Ascending aorta (tissue), 2 donors: ENCODE results near the gene TUBA1C. TPM values are rescaled to one million over a fixed set of nuclear protein-coding genes. Genes with fewer than 3 reads are reported as not detected.

ENCODE experiments used
- DNase-seq, 2 donors: peaks; one replicate each; pipeline ENCODE4 v3.0.0-alpha.2; 2019; ENCODE audit warnings: low spot score in 2 of 2
- H3K27ac ChIP-seq, 2 donors: fragments of 200-600 bp; sonication (generic); one replicate each; pipeline ENCODE4 v1.5.1; 2016 to 2017; ENCODE audit warnings: mild to moderate bottlenecking in 1 of 2
- H3K27me3 ChIP-seq: fragments of 200-600 bp; sonication (generic); one replicate; pipeline ENCODE4 v1.5.1; 2017
- H3K36me3 ChIP-seq, 2 donors: fragments of 200-600 bp; sonication (generic); one replicate each; pipeline ENCODE4 v1.5.1; 2016
- H3K4me1 ChIP-seq, 2 donors: fragments of 200-600 bp; sonication (generic); one replicate each; pipeline ENCODE4 v1.5.1; 2016 to 2017; ENCODE audit warnings: mild to moderate bottlenecking in 1 of 2
- H3K4me3 ChIP-seq, 2 donors: fragments of 200-600 bp; sonication (generic); one replicate each; pipeline ENCODE4 v1.5.1; 2016 to 2017; ENCODE audit warnings: mild to moderate bottlenecking in 1 of 2
- H3K9me3 ChIP-seq, 2 donors: fragments of 200-600 bp; sonication (generic); one replicate each; pipeline ENCODE4 v1.5.1; 2016
- intact Hi-C: fragments of 100-400 bp; cut with DNase I; formaldehyde crosslinking; loops from one replicate; pipeline ENCODE4 v1.15.1; 2023
- total RNA-seq: library from RNA; depleted of rRNA; stranded (reverse); fragments of >200 nt; gene quantifications from one replicate; pipeline ENCODE4 v1.1.0, GENCODE V29; 2016
- TF ChIP-seq, protein P1 (sequence below), 3 experiments: fragments of 200-600 bp in 2 of 3; fragments of 450-650 bp in 1 of 3; sonication (generic) in 2 of 3; IDR thresholded peaks; one replicate each; pipeline ENCODE4 v1.5.1; 2016 to 2019; ENCODE audit warnings: antibody characterized with exemption in 3 of 3, mild to moderate bottlenecking in 1 of 3, moderate library complexity in 1 of 3

The TUBA1C gene
- total RNA-seq, 1 donor from 2014 or later: 370 TPM

DNA sequence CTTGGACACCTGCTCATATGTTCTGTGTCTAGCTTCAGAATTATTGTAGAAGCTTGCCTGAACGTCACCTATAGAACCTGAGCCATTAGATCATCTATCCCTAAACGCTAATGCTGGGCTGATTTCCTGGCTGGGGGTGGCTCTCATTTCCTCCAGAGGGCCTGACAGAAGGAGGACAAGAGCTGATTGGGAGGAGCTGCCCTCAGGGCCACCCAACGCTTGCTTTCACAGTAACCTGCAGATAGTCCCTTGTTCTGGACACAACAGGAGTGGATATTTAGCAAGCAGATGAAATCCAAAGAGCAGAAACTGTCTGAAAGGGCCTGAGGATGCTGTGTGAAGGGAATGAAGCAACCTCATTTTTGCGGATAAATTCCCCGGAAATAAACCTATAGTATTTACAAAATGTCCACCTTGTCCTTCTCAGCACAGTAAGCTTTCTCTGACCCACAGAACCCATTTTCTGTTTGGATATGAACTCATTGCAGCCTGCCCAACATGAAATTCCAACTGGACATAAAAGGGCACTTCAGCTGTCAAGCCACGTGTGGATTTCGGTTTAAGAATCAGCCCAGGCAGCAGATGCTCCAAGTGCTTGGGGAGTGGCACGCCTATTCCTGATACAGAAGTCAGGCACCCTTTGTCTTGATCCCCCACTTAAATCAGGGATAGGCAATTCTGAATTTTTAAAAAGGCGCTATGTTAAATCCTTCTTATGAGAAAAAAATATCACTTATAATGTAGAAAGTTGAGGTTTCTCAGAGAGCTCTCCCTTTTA, 32.8 kb upstream of the TUBA1C start:
- Histone ChIP-seq H3K9me3 (no peaks in the 10 kb centered on the region), H3K27ac (peak overlapping the region; percentile 79 to 80), H3K4me1 (peaks cover 3 to 26% of the 10 kb centered on the region in 2 donors), H3K4me3 (peak overlapping the region in 1 of 2 donors; percentile 0), H3K36me3 (no peaks in the 10 kb centered on the region), H3K27me3 (no peaks in the 10 kb centered on the region)
- intact Hi-C loops: no loop called here
- no peak for DNase-seq
- TF ChIP-seq, protein P1, sequence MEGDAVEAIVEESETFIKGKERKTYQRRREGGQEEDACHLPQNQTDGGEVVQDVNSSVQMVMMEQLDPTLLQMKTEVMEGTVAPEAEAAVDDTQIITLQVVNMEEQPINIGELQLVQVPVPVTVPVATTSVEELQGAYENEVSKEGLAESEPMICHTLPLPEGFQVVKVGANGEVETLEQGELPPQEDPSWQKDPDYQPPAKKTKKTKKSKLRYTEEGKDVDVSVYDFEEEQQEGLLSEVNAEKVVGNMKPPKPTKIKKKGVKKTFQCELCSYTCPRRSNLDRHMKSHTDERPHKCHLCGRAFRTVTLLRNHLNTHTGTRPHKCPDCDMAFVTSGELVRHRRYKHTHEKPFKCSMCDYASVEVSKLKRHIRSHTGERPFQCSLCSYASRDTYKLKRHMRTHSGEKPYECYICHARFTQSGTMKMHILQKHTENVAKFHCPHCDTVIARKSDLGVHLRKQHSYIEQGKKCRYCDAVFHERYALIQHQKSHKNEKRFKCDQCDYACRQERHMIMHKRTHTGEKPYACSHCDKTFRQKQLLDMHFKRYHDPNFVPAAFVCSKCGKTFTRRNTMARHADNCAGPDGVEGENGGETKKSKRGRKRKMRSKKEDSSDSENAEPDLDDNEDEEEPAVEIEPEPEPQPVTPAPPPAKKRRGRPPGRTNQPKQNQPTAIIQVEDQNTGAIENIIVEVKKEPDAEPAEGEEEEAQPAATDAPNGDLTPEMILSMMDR (IDR thresholded peaks at IDR 0.05): no peak

DNA sequence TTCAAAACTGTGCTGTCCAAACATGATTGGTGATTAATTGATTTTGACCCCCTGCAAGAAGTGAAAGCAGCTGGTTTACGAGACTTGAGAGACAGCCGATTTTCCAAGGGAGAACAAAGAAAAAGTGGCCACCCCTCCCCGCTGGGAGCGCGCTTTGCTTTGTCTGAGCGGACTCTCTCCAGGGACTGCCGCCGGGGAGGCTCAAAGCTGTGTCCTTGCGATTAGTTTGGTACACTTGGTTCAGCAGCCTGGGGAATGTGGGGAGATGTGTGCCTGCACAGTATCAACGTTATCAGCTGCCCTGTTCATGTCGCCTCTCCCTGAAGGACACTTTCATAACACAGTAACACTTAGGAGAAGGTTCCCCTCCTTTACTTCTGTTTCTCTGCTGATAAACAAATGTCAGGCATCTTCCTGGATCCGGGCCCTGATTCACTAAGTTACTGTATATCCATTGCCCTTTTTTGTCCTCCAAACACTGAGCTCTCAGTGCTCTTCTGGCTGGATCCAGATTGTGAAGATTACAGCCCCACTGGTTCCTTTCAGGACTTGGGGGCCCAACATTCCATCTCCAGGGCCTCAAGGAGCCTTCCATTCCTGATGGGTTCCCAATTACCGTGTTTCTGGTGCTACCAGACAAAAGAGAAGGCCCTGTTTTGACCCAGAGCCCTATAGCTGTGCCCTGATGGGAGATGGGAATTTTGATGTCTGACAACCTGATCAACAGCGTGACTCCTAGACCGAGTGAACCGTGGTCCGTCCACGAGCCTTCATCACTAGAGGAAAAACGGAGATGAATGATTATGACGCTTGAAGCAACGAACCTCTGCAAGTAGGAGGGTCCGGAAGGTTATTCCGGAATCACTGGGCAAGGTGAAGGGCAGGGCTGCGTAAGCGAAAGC, 31.7 kb upstream of the TUBA1C start:
- H3K36me3 ChIP-seq: no peaks in the 10 kb centered on the region
- H3K27me3 ChIP-seq: no peaks in the 10 kb centered on the region
- DNase-seq: peak in 1 of 2 donors; percentile 76
- H3K4me1 ChIP-seq: peaks cover 3 to 26% of the 10 kb centered on the region in 2 donors
- TF ChIP-seq, protein P1 (IDR thresholded peaks at IDR 0.05): peak in 1 of 3 experiments; percentile 18
- H3K27ac ChIP-seq: peak overlapping the region; percentile 79 to 80
- H3K9me3 ChIP-seq: no peaks in the 10 kb centered on the region
- H3K4me3 ChIP-seq: peak overlapping the region; percentile 0 to 41
- intact Hi-C loops: no loop called here

DNA sequence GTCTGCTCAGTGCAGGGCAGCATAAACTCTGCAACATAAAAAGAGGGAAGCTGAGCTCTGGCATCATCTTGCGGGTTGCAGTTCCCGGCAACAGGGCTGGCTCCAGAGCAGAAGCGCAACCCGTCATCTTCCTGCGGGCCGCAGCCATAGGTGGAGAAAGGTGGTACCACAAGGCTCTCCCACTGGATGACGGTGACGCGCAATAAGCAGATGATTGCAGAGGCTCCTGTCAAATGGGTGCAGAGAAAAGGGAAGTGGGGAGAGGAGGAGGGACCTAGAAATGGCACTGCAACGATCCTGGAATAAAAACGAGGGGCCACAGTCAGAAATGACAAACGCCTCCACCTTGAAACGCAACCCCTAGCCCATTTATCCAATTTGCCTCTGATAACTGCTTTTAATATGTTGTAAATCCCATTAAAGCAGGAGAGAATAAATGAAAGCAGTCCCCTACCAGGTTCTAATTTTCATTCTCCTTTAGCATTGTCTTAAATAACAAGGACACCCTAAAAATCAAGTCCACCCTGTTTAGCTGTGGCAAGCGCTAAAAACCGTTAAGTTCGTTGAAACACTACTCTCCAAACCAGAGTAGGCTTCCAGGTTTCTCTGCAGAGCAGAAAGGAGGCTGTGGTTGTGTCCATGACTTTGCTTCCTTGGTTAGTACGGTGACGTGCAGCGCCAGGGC, 30.9 kb upstream of the TUBA1C start:
- Histone ChIP-seq H3K9me3 (no peaks in the 10 kb centered on the region), H3K4me3 (peak overlapping the region; percentile 54 to 67), H3K36me3 (no peaks in the 10 kb centered on the region), H3K27ac (peak overlapping the region; percentile 79 to 80), H3K4me1 (peaks cover 3 to 26% of the 10 kb centered on the region in 2 donors), H3K27me3 (no peaks in the 10 kb centered on the region)
- TF ChIP-seq, protein P1 (IDR thresholded peaks at IDR 0.05): no peak
- peak; percentile 44 to 81 for DNase-seq
- intact Hi-C loops: loop anchor here (1.0 to 2.0 kb wide), 5 partner anchors 31 to 171 kb away; partner anchors contain the start of genes TUBA1A and TUBA1C

DNA sequence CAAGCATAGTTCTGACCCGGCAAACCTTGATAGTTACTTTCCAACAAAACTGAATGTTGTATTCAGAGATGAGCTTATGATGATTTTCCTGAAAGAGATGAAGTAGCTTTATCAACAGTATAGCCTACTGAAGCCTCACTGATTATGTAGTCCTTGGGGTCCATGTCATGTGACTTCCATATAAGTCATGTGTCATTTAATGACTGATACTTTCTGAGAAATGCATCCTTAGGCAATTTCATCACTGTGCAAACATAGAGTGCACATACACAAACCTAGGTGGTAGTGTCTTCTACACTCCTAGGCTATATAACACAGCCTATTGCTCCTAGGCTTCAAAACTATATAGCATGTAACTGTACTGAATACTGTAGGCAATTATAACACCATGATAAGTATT, 28.5 kb upstream of the TUBA1C start:
- DNase-seq: no peak
- Histone ChIP-seq H3K4me3 (no peak overlapping the region), H3K27ac (no peak overlapping the region), H3K27me3 (no peaks in the 10 kb centered on the region), H3K9me3 (no peaks in the 10 kb centered on the region), H3K36me3 (no peaks in the 10 kb centered on the region), H3K4me1 (peaks cover 3 to 26% of the 10 kb centered on the region in 2 donors)
- intact Hi-C loops: no loop called here
- TF ChIP-seq, protein P1 (IDR thresholded peaks at IDR 0.05): no peak

DNA sequence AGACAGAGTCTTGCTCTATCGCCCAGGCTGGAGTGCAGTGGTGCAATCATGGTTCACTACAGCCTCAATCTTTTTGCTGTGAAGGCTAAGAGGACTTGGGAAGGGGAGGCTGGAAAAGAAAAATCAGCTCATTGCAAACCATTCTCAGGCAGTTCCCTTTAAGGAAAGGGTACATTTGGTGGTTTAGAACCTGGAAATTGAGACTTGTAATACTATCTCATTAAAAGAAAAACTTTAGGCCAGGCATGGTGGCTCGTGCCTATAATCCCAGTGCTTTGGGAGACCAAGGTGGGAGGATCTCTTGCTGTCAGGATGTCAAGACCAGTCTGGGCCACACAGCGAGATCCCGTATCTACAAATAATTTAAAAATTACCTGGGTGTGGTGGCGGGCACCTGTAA, 21.3 kb upstream of the TUBA1C start:
- TF ChIP-seq, protein P1 (IDR thresholded peaks at IDR 0.05): no peak
- peaks cover 3 to 7% of the 10 kb centered on the region in 2 donors for H3K4me1 ChIP-seq
- intact Hi-C loops: no loop called here
- DNase-seq: no peak
- no peak overlapping the region for H3K4me3 ChIP-seq
- H3K27ac ChIP-seq: peak overlapping the region; percentile 66 to 69
- no peaks in the 10 kb centered on the region for H3K27me3 ChIP-seq
- no peaks in the 10 kb centered on the region for H3K9me3 ChIP-seq
- no peaks in the 10 kb centered on the region for H3K36me3 ChIP-seq
